DND-41 (cell line): ENCODE results near the gene ITIH5.

ENCODE experiments used
- EZH2 ChIP-seq: IDR thresholded peaks from 3 replicates; pipeline ENCODE4 v1.6.1; 2012; ENCODE audit warnings: borderline replicate concordance, low read depth, mild to moderate bottlenecking, moderate library complexity, low read length, inconsistent platforms; ENCODE audit not compliant: severe bottlenecking
- TF ChIP-seq, protein P1 (sequence below): IDR thresholded peaks from 2 replicates; pipeline ENCODE4 v1.5.1; 2012; ENCODE audit warnings: borderline replicate concordance, low read length, moderate library complexity, mild to moderate bottlenecking; ENCODE audit not compliant: poor library complexity, severe bottlenecking; ENCODE audit errors: extremely low read depth

DNA sequence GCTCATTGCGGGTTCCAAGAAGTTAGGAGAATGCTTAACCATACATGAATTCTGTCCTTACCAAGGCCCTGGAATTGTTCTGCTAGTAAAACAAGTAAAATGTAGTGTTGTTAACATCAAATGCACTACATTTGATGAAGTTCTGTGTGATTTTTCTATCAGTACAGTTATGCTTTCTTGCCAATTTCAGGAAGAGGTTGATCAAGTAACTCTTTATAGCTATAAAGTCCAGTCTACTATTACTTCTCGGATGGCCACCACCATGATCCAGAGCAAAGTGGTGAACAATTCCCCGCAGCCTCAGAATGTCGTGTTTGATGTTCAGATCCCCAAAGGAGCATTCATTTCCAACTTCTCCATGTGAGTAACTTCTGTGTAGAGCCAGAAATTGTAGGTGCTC, 42.1 kb upstream of the ITIH5 start:
- TF ChIP-seq, protein P1, sequence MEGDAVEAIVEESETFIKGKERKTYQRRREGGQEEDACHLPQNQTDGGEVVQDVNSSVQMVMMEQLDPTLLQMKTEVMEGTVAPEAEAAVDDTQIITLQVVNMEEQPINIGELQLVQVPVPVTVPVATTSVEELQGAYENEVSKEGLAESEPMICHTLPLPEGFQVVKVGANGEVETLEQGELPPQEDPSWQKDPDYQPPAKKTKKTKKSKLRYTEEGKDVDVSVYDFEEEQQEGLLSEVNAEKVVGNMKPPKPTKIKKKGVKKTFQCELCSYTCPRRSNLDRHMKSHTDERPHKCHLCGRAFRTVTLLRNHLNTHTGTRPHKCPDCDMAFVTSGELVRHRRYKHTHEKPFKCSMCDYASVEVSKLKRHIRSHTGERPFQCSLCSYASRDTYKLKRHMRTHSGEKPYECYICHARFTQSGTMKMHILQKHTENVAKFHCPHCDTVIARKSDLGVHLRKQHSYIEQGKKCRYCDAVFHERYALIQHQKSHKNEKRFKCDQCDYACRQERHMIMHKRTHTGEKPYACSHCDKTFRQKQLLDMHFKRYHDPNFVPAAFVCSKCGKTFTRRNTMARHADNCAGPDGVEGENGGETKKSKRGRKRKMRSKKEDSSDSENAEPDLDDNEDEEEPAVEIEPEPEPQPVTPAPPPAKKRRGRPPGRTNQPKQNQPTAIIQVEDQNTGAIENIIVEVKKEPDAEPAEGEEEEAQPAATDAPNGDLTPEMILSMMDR: no peak
- no peak for TF ChIP-seq EZH2
